K562 (cell line): ENCODE results near the gene MXD3. TPM values are rescaled to one million over a fixed set of nuclear protein-coding genes. Genes with fewer than 3 reads are reported as not detected.

Experiments
- ARNT ChIP-seq, 2 experiments: fragments of 450-650 bp; IDR thresholded peaks; 2 replicates each; pipeline ENCODE4 v1.6.1; 2016; ENCODE audit warnings: mild to moderate bottlenecking in 1 of 2
- BACH1 ChIP-seq: fragments of 200-800 bp; sonication (Bioruptor generic); IDR thresholded peaks from 2 replicates; pipeline ENCODE4 v1.6.1; 2016; ENCODE audit warnings: missing genetic modification characterization, missing compliant biosample characterization
- CEBPZ ChIP-seq: fragments of 150-350 bp; IDR thresholded peaks from 2 replicates; pipeline ENCODE4 v1.6.1; 2014; ENCODE audit warnings: low read depth, mild to moderate bottlenecking, low read length, borderline replicate concordance
- DNMT1 ChIP-seq: fragments of 450-650 bp; IDR thresholded peaks from 2 replicates; pipeline ENCODE4 v1.6.1; 2016; ENCODE audit warnings: antibody characterized with exemption, mild to moderate bottlenecking
- DPF2 ChIP-seq: fragments of 450-650 bp; IDR thresholded peaks from 2 replicates; pipeline ENCODE4 v1.6.1; 2016
- FOXK1 ChIP-seq: sonication (generic); formaldehyde crosslinking; IDR thresholded peaks from 2 replicates; pipeline ENCODE4 v1.8.0; 2022; ENCODE audit warnings: missing genetic modification reagents, mild to moderate bottlenecking, borderline replicate concordance
- HMG20A ChIP-seq: fragments of 450-650 bp; formaldehyde crosslinking; conservative IDR thresholded peaks from 2 replicates; pipeline ENCODE4 v1.4.0; 2020; ENCODE audit warnings: mild to moderate bottlenecking, mixed read lengths
- LEF1 ChIP-seq: fragments of 450-650 bp; IDR thresholded peaks from 2 replicates; pipeline ENCODE4 v1.6.1; 2016; ENCODE audit warnings: mild to moderate bottlenecking
- NRF1 ChIP-seq, 2 experiments: fragments of 450-650 bp; IDR thresholded peaks in 1 of 2; conservative IDR thresholded peaks in 1 of 2; 2 replicates each; pipeline ENCODE4 v1.6.1; 2014; ENCODE audit warnings: mild to moderate bottlenecking in 2 of 2
- RBM34 ChIP-seq: fragments of 200-400 bp; formaldehyde crosslinking; IDR thresholded peaks from 2 replicates; pipeline ENCODE4 v1.6.1; 2018; ENCODE audit warnings: low read length, borderline replicate concordance; ENCODE audit not compliant: insufficient read depth
- SAP30 ChIP-seq: fragments of 200-600 bp; sonication (generic); IDR thresholded peaks from 2 replicates; pipeline ENCODE4 v1.6.1; 2012; ENCODE audit warnings: borderline replicate concordance, low read depth, mild to moderate bottlenecking, moderate library complexity, low read length, control low read depth, inconsistent platforms; ENCODE audit not compliant: insufficient read depth, poor library complexity, severe bottlenecking
- SRF ChIP-seq, 2 experiments: fragments of 250-450, 450-650 bp in 1 of 2; sonication (Bioruptor Pico) in 1 of 2; sonication (generic) in 1 of 2; formaldehyde crosslinking; IDR thresholded peaks; 2 replicates each; pipeline versions ENCODE4 v1.5.0 to v1.5.1; 2020 to 2022; ENCODE audit warnings: mild to moderate bottlenecking in 1 of 2, missing genetic modification reagents in 1 of 2
- TAF1 ChIP-seq: IDR thresholded peaks from 2 replicates; pipeline ENCODE4 v1.6.1; 2011; ENCODE audit warnings: mild to moderate bottlenecking, low read length, moderate library complexity; ENCODE audit not compliant: insufficient read depth, control insufficient read depth, severe bottlenecking; ENCODE audit errors: extremely low read depth
- YY1 ChIP-seq, 3 experiments: IDR thresholded peaks; 2 replicates each; pipeline ENCODE4 v1.6.1; 2011; ENCODE audit warnings: low read length in 2 of 3, mild to moderate bottlenecking in 2 of 3, moderate library complexity in 2 of 3, borderline replicate concordance in 1 of 3, control low read depth in 1 of 3, low read depth in 1 of 3; ENCODE audit not compliant: insufficient read depth in 3 of 3, insufficient replicate concordance in 2 of 3, control insufficient read depth in 1 of 3, insufficient read length in 1 of 3; ENCODE audit errors: extremely low read depth in 1 of 3
- ZNF449 ChIP-seq: fragments of 250-450 bp; sonication (Bioruptor Pico); IDR thresholded peaks from 2 replicates; pipeline ENCODE4 v1.8.0; 2022; ENCODE audit warnings: moderate library complexity, mild to moderate bottlenecking, inconsistent platforms
- ZNF584 ChIP-seq: fragments of 200-800 bp; sonication (Bioruptor generic); IDR thresholded peaks from 2 replicates; pipeline ENCODE4 v1.6.1; 2016; ENCODE audit warnings: low read depth, mild to moderate bottlenecking, missing genetic modification characterization, missing compliant biosample characterization
- polyA plus RNA-seq, 8 experiments: library from polyadenylated mRNA; depleted of rRNA in 4 of 8; stranded (reverse) in 5 of 8; unstranded in 3 of 8; fragments of >200 nt; fragmentation: Nextera tagmentation in 2 of 8; fragmentation: Illumina TruSeq in 1 of 8; extraction: Ambion mirVana in 2 of 8; extraction: Trizol in 1 of 8; gene quantifications; 2 replicates each; pipeline versions ENCODE4 v1.2.1 to v1.2.3, GENCODE V29; 2011 to 2014; ENCODE audit warnings: inconsistent platforms in 1 of 8, missing spikeins in 1 of 8
- total RNA-seq, 7 experiments: library from RNA; depleted of rRNA in 6 of 7; stranded (reverse); fragments of >200 nt in 6 of 7; fragmentation: Illumina TruSeq in 2 of 7; extraction: Trizol in 2 of 7; gene quantifications; 2 replicates each; pipeline versions ENCODE4 v1.2.1 to v1.2.3, GENCODE V29; 2011 to 2021; ENCODE audit warnings: low replicate concordance in 1 of 7
- TF ChIP-seq, protein P1 (sequence below), 2 experiments: fragments of 450-650 bp; IDR thresholded peaks; 2 replicates each; pipeline ENCODE4 v1.6.1; 2016

The MXD3 gene
- total and polyA plus RNA-seq, 9 of the 15 experiments (the other 6 are each of a cell fraction or from before 2014, with no cell fraction given), result 0.28 to 24.8 (median 4.5) TPM

GRCh38 chr5:177309351-177310191, 2.1 kb downstream of the MXD3 start (continued):
- TF ChIP-seq BACH1 (tag) (no peak), ZNF584 (CRISPR knock-in tag) (no peak), DPF2 (no peak), SAP30 (no peak), TAF1 (no peak), LEF1 (no peak), ARNT (IDR thresholded peaks at IDR 0.05) (no peak), SRF (CRISPR knock-in tag; IDR thresholded peaks at IDR 0.05) (peak in 1 of 2 experiments; percentile 65; a peak in 1 of 4 replicates), HMG20A (CRISPR knock-in tag) (no peak), DNMT1 (no peak), FOXK1 (0 out of 2 replicates have a peak, but pooled peaks have one; percentile 43), YY1 (IDR thresholded peaks at IDR 0.05; ENCODE audit: borderline replicate concordance in 1 of 3, control insufficient read depth in 1 of 3, extremely low read depth in 1 of 3, insufficient read depth in 3 of 3, insufficient read length in 1 of 3, insufficient replicate concordance in 2 of 3, low read depth in 1 of 3, low read length in 2 of 3) (peak in 1 of 3 experiments; percentile 13), CEBPZ (no peak), ZNF449 (CRISPR knock-in tag) (no peak), NRF1 (conservative IDR thresholded peaks at IDR 0.05 in 1 of 2, IDR thresholded peaks at IDR 0.05 in 1 of 2) (0 out of 4 replicates have a peak, but pooled peaks of 1 of the 2 experiments have one; percentile 16), RBM34 (no peak)
- TF ChIP-seq, protein P1, sequence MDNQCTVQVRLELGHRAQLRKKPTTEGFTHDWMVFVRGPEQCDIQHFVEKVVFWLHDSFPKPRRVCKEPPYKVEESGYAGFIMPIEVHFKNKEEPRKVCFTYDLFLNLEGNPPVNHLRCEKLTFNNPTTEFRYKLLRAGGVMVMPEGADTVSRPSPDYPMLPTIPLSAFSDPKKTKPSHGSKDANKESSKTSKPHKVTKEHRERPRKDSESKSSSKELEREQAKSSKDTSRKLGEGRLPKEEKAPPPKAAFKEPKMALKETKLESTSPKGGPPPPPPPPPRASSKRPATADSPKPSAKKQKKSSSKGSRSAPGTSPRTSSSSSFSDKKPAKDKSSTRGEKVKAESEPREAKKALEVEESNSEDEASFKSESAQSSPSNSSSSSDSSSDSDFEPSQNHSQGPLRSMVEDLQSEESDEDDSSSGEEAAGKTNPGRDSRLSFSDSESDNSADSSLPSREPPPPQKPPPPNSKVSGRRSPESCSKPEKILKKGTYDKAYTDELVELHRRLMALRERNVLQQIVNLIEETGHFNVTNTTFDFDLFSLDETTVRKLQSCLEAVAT (IDR thresholded peaks at IDR 0.05), result no peak
